NT2/D1 (cell line): ENCODE results near the gene ID2.

Experiments
- SUZ12 ChIP-seq: IDR thresholded peaks from 2 replicates; pipeline ENCODE4 v1.6.1; 2011; ENCODE audit not compliant: insufficient read length, insufficient read depth; ENCODE audit errors: extremely low read depth
- YY1 ChIP-seq: IDR thresholded peaks from 2 replicates; pipeline ENCODE4 v1.6.1; 2011; ENCODE audit not compliant: insufficient read length, insufficient read depth

DNA sequence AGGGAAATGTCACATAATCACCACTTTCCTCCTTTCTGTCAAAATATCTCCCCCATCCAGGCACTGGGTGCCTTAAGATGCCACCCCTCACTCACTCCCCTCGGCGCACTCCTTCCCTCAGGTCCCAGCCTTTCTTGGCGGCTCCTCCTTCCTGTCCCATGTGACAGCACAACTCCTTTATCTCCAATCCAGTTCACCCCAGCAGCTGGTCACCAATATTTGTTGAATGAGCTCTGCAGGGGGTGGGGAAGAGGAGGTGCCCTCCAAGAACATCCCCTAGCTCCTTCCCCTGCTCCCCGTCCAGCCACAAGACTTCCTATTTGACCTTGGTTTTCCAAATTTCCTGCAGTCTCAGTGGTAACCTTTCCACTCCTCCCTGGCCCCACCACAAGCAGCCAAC, 31.6 kb upstream of the ID2 start:
- TF ChIP-seq SUZ12: no peak
- no peak for TF ChIP-seq YY1
